Omental fat pad (tissue), 4 donors: Measurements from ENCODE around the gene ATP11A. TPM values are rescaled to one million over a fixed set of nuclear protein-coding genes. Genes with fewer than 3 reads are reported as not detected.

Source experiments
- ATAC-seq: fragments of 150-250 bp; one replicate; pipeline ENCODE4 v1.9.1; 2016; ENCODE audit warnings: mild to moderate bottlenecking, moderate library complexity; ENCODE audit not compliant: low FRiP score
- DNase-seq: peaks from one replicate; pipeline ENCODE4 v3.0.0-alpha.2; 2019; ENCODE audit warnings: low spot score
- total RNA-seq, 4 donors: library from RNA; depleted of rRNA; stranded (reverse); fragments of >200 nt; gene quantifications; one replicate each; pipeline ENCODE4 v1.1.0, GENCODE V29; 2016
- TF ChIP-seq, protein P1 (sequence below), 3 donors: fragments of 450-650 bp; IDR thresholded peaks; one replicate each; pipeline ENCODE4 v1.5.1; 2016 to 2017; ENCODE audit warnings: antibody characterized with exemption in 3 of 3, mild to moderate bottlenecking in 3 of 3, moderate library complexity in 2 of 3

The ATP11A gene
- total RNA-seq, 4 donors from 2014 or later: 32.8 to 61.4 (median 45.7) TPM

DNA sequence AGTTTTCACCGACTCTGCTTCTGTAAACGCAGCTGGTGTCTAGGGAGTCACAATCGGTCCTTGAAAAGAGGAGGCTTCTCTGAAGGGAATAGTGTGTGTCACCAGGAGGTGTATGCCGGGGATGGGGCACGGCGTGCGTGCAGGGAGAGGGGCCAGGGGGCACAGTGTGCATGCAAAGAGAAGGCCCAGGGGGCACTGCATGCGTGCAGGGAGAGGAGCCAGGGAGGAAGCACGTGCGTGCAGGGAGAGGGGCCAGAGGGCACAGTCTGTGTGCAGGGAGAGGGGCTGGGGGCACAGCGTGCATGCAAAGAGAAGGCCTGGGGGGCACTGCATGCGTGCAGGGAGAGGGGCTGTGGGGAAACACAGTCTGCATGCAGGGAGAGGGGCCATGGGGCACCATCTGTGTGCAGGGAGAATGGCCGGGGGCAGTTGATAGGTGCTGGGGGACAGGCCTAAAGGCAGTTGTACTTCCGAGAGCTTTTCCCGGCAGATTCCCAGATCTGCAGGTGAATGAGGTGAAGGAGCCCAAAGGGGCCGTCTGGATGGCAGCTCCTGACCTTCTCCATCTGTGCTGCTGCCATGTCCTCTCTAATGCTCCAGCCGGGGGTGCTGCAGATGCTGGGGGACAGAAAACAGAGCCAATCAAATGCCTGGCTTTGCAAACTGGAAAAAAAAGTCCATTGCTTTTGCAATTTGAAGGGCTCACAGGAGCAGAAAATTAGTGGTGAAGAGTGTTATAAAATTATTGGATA is 36.4 kb downstream of the ATP11A start:
- ATAC-seq (no peak), DNase-seq (no peak)
- TF ChIP-seq, protein P1, sequence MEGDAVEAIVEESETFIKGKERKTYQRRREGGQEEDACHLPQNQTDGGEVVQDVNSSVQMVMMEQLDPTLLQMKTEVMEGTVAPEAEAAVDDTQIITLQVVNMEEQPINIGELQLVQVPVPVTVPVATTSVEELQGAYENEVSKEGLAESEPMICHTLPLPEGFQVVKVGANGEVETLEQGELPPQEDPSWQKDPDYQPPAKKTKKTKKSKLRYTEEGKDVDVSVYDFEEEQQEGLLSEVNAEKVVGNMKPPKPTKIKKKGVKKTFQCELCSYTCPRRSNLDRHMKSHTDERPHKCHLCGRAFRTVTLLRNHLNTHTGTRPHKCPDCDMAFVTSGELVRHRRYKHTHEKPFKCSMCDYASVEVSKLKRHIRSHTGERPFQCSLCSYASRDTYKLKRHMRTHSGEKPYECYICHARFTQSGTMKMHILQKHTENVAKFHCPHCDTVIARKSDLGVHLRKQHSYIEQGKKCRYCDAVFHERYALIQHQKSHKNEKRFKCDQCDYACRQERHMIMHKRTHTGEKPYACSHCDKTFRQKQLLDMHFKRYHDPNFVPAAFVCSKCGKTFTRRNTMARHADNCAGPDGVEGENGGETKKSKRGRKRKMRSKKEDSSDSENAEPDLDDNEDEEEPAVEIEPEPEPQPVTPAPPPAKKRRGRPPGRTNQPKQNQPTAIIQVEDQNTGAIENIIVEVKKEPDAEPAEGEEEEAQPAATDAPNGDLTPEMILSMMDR (IDR thresholded peaks at IDR 0.05): no peak

DNA sequence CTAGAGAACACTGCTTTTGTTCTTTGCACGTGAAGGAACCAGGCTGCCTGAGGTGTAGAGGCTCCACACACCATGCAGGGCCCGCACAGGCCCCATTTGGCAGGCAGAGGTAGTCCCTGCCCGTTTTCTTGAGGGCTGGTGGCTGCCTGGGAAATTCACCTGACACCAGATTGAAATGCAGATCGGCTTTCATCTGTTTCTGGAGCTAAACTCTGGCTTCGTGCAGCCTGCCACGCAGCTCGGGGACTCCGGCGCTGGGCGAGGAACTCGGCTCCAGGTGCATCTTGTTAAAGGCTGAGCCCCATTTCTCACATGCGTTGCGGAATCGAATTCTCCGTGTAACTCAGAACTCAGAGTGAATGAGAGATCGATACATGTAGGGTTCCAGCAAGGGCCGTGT is 37.7 kb downstream of the ATP11A start:
- TF ChIP-seq, protein P1 (IDR thresholded peaks at IDR 0.05): no peak
- ATAC-seq (no peak), DNase-seq (no peak)

DNA sequence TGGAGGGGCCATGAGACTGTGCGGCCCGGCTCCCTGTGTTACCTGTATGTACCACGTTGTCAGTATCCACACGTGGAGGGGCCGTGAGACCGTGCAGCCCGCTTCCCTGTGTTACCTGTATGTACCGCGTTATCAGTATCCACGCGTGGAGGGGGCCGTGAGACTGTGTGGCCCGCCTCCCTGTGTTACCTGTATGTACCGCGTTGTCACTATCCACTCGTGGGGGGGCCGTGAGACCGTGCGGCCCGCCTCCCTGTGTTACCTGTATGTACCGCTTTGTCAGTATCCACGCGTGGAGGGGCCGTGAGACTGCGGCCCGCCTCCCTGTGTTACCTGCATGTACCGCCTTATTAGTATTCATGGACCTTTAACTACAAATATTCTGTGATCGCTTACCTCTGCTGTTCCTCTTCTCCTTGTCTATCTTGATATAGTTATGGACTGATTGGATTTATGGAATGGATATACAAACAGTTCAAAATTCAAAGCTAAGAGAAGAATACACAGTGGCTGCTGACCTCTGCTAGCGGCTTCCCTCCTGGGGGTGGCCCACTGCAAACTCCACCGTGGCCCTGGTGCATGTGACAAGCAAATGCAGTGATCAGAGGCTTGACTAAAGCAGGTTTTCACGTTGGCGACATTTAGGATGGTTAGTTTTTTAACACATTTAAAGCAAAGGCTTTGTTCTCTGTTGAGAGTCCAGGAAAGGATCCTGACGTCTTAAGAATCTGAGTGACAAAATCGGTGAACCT is 38.7 kb downstream of the ATP11A start:
- ATAC-seq (no peak), DNase-seq (no peak)
- TF ChIP-seq, protein P1 (IDR thresholded peaks at IDR 0.05): no peak

DNA sequence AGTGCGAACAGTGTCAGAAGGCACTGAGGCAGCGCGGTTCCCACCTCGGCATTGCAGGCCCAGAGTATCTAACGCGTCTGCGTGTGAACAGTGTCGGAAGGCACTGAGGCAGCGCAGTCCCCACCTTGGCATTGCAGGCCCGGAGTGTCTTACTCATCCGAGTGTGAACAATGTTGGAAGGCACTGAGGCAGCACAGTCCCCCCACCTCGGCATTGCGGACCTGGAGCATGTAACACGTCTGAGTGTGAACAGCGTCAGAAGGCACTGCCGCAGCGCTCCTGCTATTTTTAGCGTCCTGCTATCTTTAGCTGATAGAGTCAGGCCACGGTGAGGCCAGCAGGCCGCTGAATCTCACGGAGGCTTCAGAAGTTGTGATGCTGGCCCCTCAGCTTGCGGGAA is 39.6 kb downstream of the ATP11A start:
- DNase-seq (no peak), ATAC-seq (no peak)
- TF ChIP-seq, protein P1 (IDR thresholded peaks at IDR 0.05): no peak

DNA sequence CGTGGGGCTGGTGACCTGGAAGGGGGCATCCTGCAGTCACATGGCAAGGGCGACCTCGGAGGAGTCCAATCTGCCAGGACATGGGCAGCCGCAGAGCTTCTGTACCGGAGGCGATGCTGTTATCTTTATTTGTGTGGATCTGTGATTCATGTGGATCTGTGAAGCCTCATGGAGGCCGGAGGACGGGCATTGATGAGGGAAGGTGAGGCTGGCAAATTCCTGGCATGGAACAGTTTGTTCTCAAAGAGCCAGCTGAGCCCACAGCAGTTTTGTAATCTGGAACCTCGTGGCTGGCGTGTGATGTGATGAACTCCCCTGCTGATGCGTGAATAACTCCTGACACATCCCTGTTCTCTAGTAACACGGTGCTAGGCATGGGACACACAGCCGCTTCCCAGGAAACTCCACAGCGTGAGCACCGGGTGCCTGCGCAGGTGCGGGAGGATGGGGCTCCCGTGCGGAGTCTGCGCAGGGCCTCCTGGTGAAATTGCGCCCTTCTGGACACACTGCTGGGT is 40.4 kb downstream of the ATP11A start:
- TF ChIP-seq, protein P1 (IDR thresholded peaks at IDR 0.05): no peak
- DNase-seq: no peak
- ATAC-seq: peak; percentile 55

DNA sequence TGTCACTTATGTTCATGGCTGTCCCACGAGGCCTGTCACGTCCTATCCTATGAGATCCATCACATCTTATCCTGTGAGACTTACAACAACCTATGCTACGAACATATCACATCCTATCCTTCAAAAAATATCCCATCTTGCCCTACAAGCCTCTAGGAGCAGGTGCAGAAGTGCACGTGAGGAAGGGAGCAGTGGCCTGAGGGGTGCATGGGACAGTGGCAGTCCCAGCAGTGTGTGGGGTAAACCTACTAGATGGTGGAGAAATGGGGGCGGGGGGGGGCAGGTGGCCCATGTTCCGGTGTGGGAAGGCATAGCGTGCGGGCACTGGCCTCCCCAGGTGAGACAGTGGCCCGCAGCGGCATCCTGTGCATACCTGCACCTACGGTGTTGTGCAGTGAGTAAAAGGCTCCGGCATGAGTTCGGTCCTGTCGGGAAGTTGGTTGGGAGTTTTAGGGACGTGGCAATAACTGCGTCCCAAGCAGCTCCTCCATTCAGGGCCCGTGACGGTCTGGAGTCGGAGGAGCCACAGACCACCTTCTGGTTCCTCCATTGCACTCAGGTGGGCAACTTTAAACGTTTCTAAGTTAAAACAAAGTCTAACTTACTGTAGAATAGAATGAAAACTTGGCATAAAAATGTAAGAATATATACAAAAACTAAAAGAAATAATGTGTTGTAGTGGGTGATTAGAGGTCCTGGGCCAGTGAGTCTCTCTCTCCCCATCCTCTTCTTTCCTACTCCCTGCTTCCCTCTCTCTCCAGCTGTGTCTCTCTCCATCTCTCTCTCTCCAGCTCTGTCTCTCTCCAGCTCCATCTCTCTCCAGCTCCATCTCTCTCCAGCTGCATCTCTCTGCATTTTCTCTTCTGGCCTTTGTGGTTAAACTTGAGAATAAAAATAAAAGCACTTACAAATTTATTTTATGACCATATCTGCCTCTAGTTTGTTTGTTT is 42.1 kb downstream of the ATP11A start:
- TF ChIP-seq, protein P1 (IDR thresholded peaks at IDR 0.05): no peak
- no peak for DNase-seq
- no peak for ATAC-seq
